PC-3 (cell line): ENCODE measurements around the gene ARMC5. TPM values are rescaled to one million over a fixed set of nuclear protein-coding genes. Genes with fewer than 3 reads are reported as not detected.

Experiments used
- ATAC-seq: fragments of 200-7000 bp; cut with Tn5 transposase; 2 replicates; pipeline ENCODE4 v1.9.1; 2020; ENCODE audit warnings: mild to moderate bottlenecking, moderate library complexity
- BruUV-seq: library from RNA; stranded (reverse); fragments of 400-500 nt; replicated peaks from 2 replicates; lab custom pipeline; 2021; lab: Mats Ljungman, UMichigan
- CTCF ChIA-PET: fragments of 300-600 bp; sonication (Branson Sonifier 250); formaldehyde crosslinking; loops from one replicate; lab custom pipeline; 2022; ENCODE audit warnings: antibody characterized with exemption; lab: Charles Lee
- POLR2A ChIA-PET: fragments of 300-600 bp; sonication (Branson Sonifier 250); formaldehyde crosslinking; loops from one replicate; lab custom pipeline; 2022; ENCODE audit warnings: antibody characterized with exemption; ENCODE audit not compliant: unreplicated experiment; lab: Charles Lee
- DNase-seq: peaks from one replicate; pipeline ENCODE4 v3.0.0-alpha.2; 2015
- H2AFZ ChIP-seq: fragments of 300-600 bp; sonication (generic); 2 replicates; pipeline ENCODE4 v1.6.0; 2016; ENCODE audit warnings: antibody characterized with exemption, low read length
- H3F3A ChIP-seq: fragments of 300-600 bp; sonication (generic); one replicate; pipeline ENCODE4 v1.6.0; 2017; ENCODE audit warnings: antibody characterized with exemption, low read length, control low read depth, mild to moderate bottlenecking; ENCODE audit not compliant: unreplicated experiment
- H3K27ac ChIP-seq: fragments of 300-600 bp; sonication (generic); 2 replicates; pipeline ENCODE4 v1.5.1; 2016; ENCODE audit warnings: mild to moderate bottlenecking, low read length
- H3K27me3 ChIP-seq: fragments of 300-600 bp; sonication (generic); 2 replicates; pipeline ENCODE4 v1.6.1; 2016; ENCODE audit warnings: low read length, mixed read lengths
- H3K36me3 ChIP-seq: fragments of 300-600 bp; sonication (generic); 2 replicates; pipeline ENCODE4 v1.6.1; 2016; ENCODE audit warnings: low read depth, mixed run types, low read length, mixed read lengths
- H3K4me1 ChIP-seq: fragments of 300-600 bp; sonication (generic); 2 replicates; pipeline ENCODE4 v1.5.1; 2016; ENCODE audit warnings: low read length; ENCODE audit not compliant: insufficient read depth
- H3K4me2 ChIP-seq: fragments of 300-600 bp; sonication (generic); 2 replicates; pipeline ENCODE4 v1.6.0; 2016; ENCODE audit warnings: low read length
- H3K4me3 ChIP-seq: fragments of 300-600 bp; sonication (generic); 2 replicates; pipeline ENCODE4 v1.5.1; 2016; ENCODE audit warnings: mild to moderate bottlenecking, low read length, mixed read lengths
- H3K79me2 ChIP-seq: fragments of 300-600 bp; sonication (generic); 2 replicates; pipeline ENCODE4 v1.6.1; 2017; ENCODE audit warnings: low read length, mixed read lengths
- H3K9ac ChIP-seq: fragments of 300-600 bp; sonication (generic); 2 replicates; pipeline ENCODE4 v1.6.0; 2016; ENCODE audit warnings: mild to moderate bottlenecking, low read length
- H3K9me2 ChIP-seq: fragments of 300-600 bp; sonication (generic); replicated peaks from 2 replicates; pipeline ENCODE4 v1.6.1; 2016; ENCODE audit warnings: mixed run types, low read length, mixed read lengths
- H3K9me3 ChIP-seq: fragments of 300-600 bp; sonication (generic); 2 replicates; pipeline ENCODE4 v1.6.1; 2016; ENCODE audit warnings: low read length, mixed read lengths
- H4K20me1 ChIP-seq: fragments of 300-600 bp; sonication (generic); 2 replicates; pipeline ENCODE4 v1.6.1; 2016; ENCODE audit warnings: low read length, mixed read lengths
- EZH2 ChIP-seq: fragments of 300-600 bp; sonication (generic); IDR thresholded peaks from one replicate; pipeline ENCODE4 v1.6.1; 2017; ENCODE audit warnings: antibody characterized with exemption, mild to moderate bottlenecking, low read length; ENCODE audit not compliant: unreplicated experiment
- EZH2phosphoT487 ChIP-seq: fragments of 300-600 bp; sonication (generic); IDR thresholded peaks from 2 replicates; pipeline ENCODE4 v1.6.1; 2018; ENCODE audit warnings: mild to moderate bottlenecking, antibody characterized with exemption, low read length, borderline replicate concordance
- intact Hi-C: fragments of 100-400 bp; cut with micrococcal nuclease; formaldehyde crosslinking; loops from 2 replicates; pipeline ENCODE4 v1.9.0; 2023
- total RNA-seq: library from RNA; depleted of rRNA; stranded (reverse); fragments of >200 nt; gene quantifications from 2 replicates; pipeline ENCODE4 v1.2.3, GENCODE V29; 2014
- TF ChIP-seq, protein P1 (sequence below): fragments of 300-600 bp; sonication (generic); conservative IDR thresholded peaks from 2 replicates; pipeline ENCODE4 v1.5.1; 2017; ENCODE audit warnings: antibody characterized with exemption, low read depth, mild to moderate bottlenecking, low read length

The ARMC5 gene
- total RNA-seq, 1 experiment from 2014 or later, result 5.8 TPM

DNA sequence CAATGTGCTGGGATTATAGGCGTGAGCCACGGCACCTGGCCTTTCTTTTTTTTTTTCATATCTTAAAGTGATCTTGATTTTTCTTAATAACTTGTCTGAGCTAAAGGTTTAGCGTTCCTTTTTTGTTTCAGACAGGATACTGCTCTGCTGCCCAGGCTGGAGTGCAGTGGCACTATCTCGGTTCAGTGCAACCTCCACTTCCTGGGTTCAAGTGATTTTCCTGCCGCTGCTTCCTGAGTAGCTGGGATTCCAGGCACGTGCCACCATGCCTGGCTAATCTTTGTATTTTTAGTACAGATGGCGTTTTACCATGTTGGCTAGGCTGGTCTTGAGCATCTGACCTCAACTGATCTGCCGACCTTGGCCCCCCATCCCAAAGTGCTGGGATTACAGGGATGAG lies 44.9 kb downstream of the ARMC5 start:
- H3K79me2 ChIP-seq, result peaks cover 15% of the 10 kb centered on the region
- no peaks in the 10 kb centered on the region for H3K36me3 ChIP-seq
- peaks cover 13% of the 10 kb centered on the region for H3K4me1 ChIP-seq
- no peak overlapping the region for H3K9ac ChIP-seq
- no peaks in the 10 kb centered on the region for H4K20me1 ChIP-seq
- no peak overlapping the region for H3K4me2 ChIP-seq
- no peaks in the 10 kb centered on the region for H3K9me2 ChIP-seq
- H3K4me3 ChIP-seq, result no peak overlapping the region
- BruUV-seq, result no TSS peak
- no peaks in the 10 kb centered on the region for H3K27me3 ChIP-seq
- H3K9me3 ChIP-seq, result no peaks in the 10 kb centered on the region
- H3K27ac ChIP-seq, result no peak overlapping the region
- POLR2A ChIA-PET, result interaction anchor here (0.6 kb wide), 1 partner anchor 9 kb away, joined by 6 read pairs; no protein-coding TSS in a partner anchor
- no peak for TF ChIP-seq EZH2phosphoT487
- H3F3A ChIP-seq, result no peaks in the 10 kb centered on the region
- DNase-seq (no peak), ATAC-seq (no peak)
- intact Hi-C loops, result no loop called here
- CTCF ChIA-PET, result no interaction called here
- H2AFZ ChIP-seq, result no peak overlapping the region

DNA sequence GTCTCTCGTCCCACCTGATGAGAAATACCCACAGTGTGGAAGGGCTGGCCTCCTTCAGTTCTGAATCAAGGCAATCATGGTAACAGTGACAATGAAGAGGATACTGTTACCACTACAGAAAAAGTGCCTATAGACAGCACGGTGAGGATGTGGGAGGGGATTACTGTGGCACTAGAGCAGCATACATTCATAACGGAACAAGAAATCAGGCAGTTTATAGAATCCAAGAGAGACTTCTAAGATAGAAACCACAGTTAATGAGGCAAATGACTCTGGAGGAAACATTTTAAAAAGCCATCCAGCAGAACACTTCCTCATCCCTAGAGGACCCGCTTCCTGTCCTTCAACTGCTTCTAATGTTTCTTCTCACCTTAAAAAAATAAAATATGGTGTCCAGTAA lies 46.2 kb downstream of the ARMC5 start:
- Histone ChIP-seq H2AFZ (no peak overlapping the region), H3K4me2 (no peak overlapping the region), H3F3A (no peaks in the 10 kb centered on the region), H4K20me1 (no peaks in the 10 kb centered on the region), H3K27ac (no peak overlapping the region), H3K9ac (no peak overlapping the region), H3K9me3 (no peaks in the 10 kb centered on the region), H3K27me3 (no peaks in the 10 kb centered on the region), H3K79me2 (peaks cover 15% of the 10 kb centered on the region), H3K4me3 (no peak overlapping the region), H3K9me2 (no peaks in the 10 kb centered on the region), H3K4me1 (peaks cover 15% of the 10 kb centered on the region), H3K36me3 (no peaks in the 10 kb centered on the region)
- no TSS peak for BruUV-seq
- intact Hi-C loops, result loop anchor here (5.0 kb wide), 1 partner anchor 197 kb away; no protein-coding TSS in a partner anchor
- TF ChIP-seq, protein P1, sequence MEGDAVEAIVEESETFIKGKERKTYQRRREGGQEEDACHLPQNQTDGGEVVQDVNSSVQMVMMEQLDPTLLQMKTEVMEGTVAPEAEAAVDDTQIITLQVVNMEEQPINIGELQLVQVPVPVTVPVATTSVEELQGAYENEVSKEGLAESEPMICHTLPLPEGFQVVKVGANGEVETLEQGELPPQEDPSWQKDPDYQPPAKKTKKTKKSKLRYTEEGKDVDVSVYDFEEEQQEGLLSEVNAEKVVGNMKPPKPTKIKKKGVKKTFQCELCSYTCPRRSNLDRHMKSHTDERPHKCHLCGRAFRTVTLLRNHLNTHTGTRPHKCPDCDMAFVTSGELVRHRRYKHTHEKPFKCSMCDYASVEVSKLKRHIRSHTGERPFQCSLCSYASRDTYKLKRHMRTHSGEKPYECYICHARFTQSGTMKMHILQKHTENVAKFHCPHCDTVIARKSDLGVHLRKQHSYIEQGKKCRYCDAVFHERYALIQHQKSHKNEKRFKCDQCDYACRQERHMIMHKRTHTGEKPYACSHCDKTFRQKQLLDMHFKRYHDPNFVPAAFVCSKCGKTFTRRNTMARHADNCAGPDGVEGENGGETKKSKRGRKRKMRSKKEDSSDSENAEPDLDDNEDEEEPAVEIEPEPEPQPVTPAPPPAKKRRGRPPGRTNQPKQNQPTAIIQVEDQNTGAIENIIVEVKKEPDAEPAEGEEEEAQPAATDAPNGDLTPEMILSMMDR, result no peak
- no peak for TF ChIP-seq EZH2phosphoT487
- TF ChIP-seq EZH2, result no peak
- DNase-seq, result no peak
- no peak for ATAC-seq
- ChIA-PET CTCF (no interaction called here), POLR2A (no interaction called here)

DNA sequence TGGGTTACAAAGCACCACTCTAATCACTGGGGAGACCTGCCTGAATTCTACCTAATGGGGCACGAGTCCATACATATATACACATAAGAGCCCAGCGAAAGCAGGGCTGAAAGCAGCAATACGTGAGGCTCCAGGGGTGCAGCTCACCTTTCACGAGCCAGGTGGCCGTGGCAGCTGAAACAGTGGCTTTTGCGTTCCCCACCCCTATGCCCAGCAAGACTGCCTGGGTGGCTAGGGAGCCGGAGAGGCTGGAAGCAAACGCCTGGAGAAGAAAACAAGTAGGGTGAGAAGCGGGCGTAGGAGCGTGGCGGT lies 48.3 kb downstream of the ARMC5 start:
- DNase-seq (no peak), ATAC-seq (peak; percentile 34; the same call in 1 of the 2 replicates)
- peak overlapping the region; percentile 82 for H2AFZ ChIP-seq
- H3F3A ChIP-seq, result no peaks in the 10 kb centered on the region
- peak overlapping the region; percentile 89 for H3K4me2 ChIP-seq
- no peaks in the 10 kb centered on the region for H4K20me1 ChIP-seq
- intact Hi-C loops, result loop anchor here (5.0 kb wide), 1 partner anchor 195 kb away; no protein-coding TSS in a partner anchor
- POLR2A ChIA-PET, result no interaction called here
- no peaks in the 10 kb centered on the region for H3K36me3 ChIP-seq
- no peaks in the 10 kb centered on the region for H3K27me3 ChIP-seq
- H3K9me3 ChIP-seq, result no peaks in the 10 kb centered on the region
- no peaks in the 10 kb centered on the region for H3K9me2 ChIP-seq
- H3K9ac ChIP-seq, result peak overlapping the region; percentile 99
- no TSS peak for BruUV-seq
- peak overlapping the region; percentile 98 for H3K4me3 ChIP-seq
- peak overlapping the region; percentile 58 for H3K27ac ChIP-seq
- H3K79me2 ChIP-seq, result peaks cover 15% of the 10 kb centered on the region
- no peak for TF ChIP-seq EZH2
- TF ChIP-seq EZH2phosphoT487, result no peak
- TF ChIP-seq, protein P1, result no peak
- CTCF ChIA-PET, result no interaction called here
- peaks cover 15% of the 10 kb centered on the region for H3K4me1 ChIP-seq
